ENCODE results near the gene NARF. TPM values are rescaled to one million over a fixed set of nuclear protein-coding genes. Genes with fewer than 3 reads are reported as not detected.
A peak's percentile ranks its signal among the peaks of the same experiment; 100 is the strongest.

NARF gene
- total RNA-seq, 1 donor from 2014 or later, result 65.7 TPM

DNA sequence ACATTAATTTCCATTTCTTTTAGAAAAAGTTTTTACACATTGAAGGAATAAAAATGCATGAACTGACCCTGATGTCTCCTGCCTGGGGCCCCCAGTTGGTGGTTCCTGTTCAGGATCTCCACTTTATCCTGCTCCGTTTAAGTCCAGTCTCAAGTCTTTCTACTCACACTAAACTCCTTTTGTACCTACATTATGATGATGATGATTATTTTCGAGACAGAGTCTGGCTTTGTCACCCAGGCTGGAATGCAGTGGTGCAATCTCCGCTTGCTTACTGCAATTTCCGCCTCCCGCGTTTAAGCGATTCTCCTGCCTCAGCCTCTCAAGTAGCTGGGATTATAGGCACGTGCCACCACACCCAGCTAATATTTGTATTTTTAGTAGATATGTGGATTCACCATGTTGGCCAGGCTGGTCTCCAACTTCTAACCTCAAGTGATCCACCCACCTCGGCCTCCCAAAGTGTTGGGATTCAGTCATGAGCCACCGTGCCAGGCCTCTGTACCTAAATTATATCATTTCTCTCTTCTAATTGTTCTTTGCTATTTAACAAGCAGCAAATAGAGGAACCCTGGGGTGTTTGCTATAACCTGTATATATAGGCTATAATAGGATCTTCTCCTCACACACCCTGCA is 58.8 kb downstream of the NARF start:
- no peak for TF ChIP-seq CTCF (IDR thresholded peaks at IDR 0.05)
- Mint-ChIP-seq H3K9me3 (ENCODE audit: unreplicated experiment) (no peaks in the 10 kb centered on the region), H3K4me3 (ENCODE audit: unreplicated experiment) (no peak overlapping the region), H3K36me3 (ENCODE audit: unreplicated experiment) (no peaks in the 10 kb centered on the region), H3K27me3 (ENCODE audit: unreplicated experiment) (no peaks in the 10 kb centered on the region), H3K27ac (ENCODE audit: unreplicated experiment) (no peak overlapping the region), H3K4me1 (ENCODE audit: unreplicated experiment) (peaks cover 13% of the 10 kb centered on the region)
- DNase-seq (ENCODE audit: extremely low spot score, unreplicated experiment), result no peak

GRCh38 chr17:82518826-82519810 is 60.6 kb downstream of the NARF start, which contains the start of gene FOXK2:
FOXK2 (plus strand) TSS chr17:82519732; CDS start chr17:82519889, 157 bp downstream.
- peak; percentile 98 for DNase-seq (ENCODE audit: extremely low spot score, unreplicated experiment)
- H3K27ac Mint-ChIP-seq (ENCODE audit: unreplicated experiment), result peak within 1 kb of the TSS; percentile 82
- no peaks in the 10 kb centered on the region for H3K27me3 Mint-ChIP-seq (ENCODE audit: unreplicated experiment)
- no peaks in the 10 kb centered on the region for H3K9me3 Mint-ChIP-seq (ENCODE audit: unreplicated experiment)
- H3K36me3 Mint-ChIP-seq (ENCODE audit: unreplicated experiment), result no peaks in the 10 kb centered on the region
- TF ChIP-seq CTCF (IDR thresholded peaks at IDR 0.05), result no peak
- H3K4me1 Mint-ChIP-seq (ENCODE audit: unreplicated experiment), result peaks cover 26% of the 10 kb centered on the region
- peak within 1 kb of the TSS; percentile 87 for H3K4me3 Mint-ChIP-seq (ENCODE audit: unreplicated experiment)

GRCh38 chr17:82519971-82520903 is 61.7 kb downstream of the NARF start:
- Mint-ChIP-seq H3K27me3 (ENCODE audit: unreplicated experiment) (no peaks in the 10 kb centered on the region), H3K9me3 (ENCODE audit: unreplicated experiment) (no peaks in the 10 kb centered on the region), H3K36me3 (ENCODE audit: unreplicated experiment) (no peaks in the 10 kb centered on the region), H3K27ac (ENCODE audit: unreplicated experiment) (peak overlapping the region; percentile 82), H3K4me1 (ENCODE audit: unreplicated experiment) (peaks cover 32% of the 10 kb centered on the region), H3K4me3 (ENCODE audit: unreplicated experiment) (peak overlapping the region; percentile 87)
- TF ChIP-seq CTCF (IDR thresholded peaks at IDR 0.05), result no peak
- DNase-seq (ENCODE audit: extremely low spot score, unreplicated experiment), result no peak

DNA sequence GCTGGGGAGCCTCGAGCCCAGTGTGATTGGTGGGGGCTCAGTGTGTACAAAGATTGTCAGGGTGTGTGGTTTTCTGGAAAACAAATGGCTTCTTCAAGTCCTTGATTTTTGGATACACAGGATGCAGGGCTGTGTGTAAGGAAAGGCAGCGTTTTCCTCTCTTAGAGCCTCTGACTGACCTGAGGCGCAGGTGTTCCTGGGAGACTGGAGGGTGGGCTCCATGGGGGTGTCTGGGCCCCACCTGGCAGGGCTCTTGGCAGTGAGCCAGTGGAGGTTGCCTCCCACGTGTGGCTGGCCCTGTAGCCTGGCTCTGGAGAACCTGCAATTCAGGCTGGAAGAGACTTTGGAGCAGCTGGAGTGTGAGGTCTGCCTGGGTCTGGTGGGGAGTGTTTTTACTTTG is 66.0 kb downstream of the NARF start:
- Mint-ChIP-seq H3K4me3 (ENCODE audit: unreplicated experiment) (no peak overlapping the region), H3K9me3 (ENCODE audit: unreplicated experiment) (no peaks in the 10 kb centered on the region), H3K36me3 (ENCODE audit: unreplicated experiment) (no peaks in the 10 kb centered on the region), H3K27ac (ENCODE audit: unreplicated experiment) (peak overlapping the region; percentile 60), H3K27me3 (ENCODE audit: unreplicated experiment) (no peaks in the 10 kb centered on the region), H3K4me1 (ENCODE audit: unreplicated experiment) (peaks cover 55% of the 10 kb centered on the region)
- TF ChIP-seq CTCF (IDR thresholded peaks at IDR 0.05), result no peak
- no peak for DNase-seq (ENCODE audit: extremely low spot score, unreplicated experiment)

Data from osteocyte (in vitro differentiated cells).